Measurements from ENCODE around the gene ABHD6.

ABHD6 gene

GRCh38 chr3:58332575-58333188 lies 95.1 kb downstream of the ABHD6 start, which contains the start of gene PXK:
Gene PXK, plus strand, starts transcription at chr3:58332892. Its CDS starts 97 bp downstream, at chr3:58332989.
- Histone ChIP-seq H3K4me3 (ENCODE audit: low read depth, low read length) (peak within 1 kb of the TSS; percentile 77), H3K36me3 (replicated peaks) (no peaks in the 10 kb centered on the region), H3K27me3 (replicated peaks) (no peaks in the 10 kb centered on the region), H3K27ac (peak within 1 kb of the TSS; percentile 7)
- in situ Hi-C loops (cut with HindIII; ENCODE audit: low pct_ligation_motif_present, low sequenced_read_pairs), result no loop called here
- DNase-seq, result peak; percentile 64
- TF ChIP-seq, protein P1, sequence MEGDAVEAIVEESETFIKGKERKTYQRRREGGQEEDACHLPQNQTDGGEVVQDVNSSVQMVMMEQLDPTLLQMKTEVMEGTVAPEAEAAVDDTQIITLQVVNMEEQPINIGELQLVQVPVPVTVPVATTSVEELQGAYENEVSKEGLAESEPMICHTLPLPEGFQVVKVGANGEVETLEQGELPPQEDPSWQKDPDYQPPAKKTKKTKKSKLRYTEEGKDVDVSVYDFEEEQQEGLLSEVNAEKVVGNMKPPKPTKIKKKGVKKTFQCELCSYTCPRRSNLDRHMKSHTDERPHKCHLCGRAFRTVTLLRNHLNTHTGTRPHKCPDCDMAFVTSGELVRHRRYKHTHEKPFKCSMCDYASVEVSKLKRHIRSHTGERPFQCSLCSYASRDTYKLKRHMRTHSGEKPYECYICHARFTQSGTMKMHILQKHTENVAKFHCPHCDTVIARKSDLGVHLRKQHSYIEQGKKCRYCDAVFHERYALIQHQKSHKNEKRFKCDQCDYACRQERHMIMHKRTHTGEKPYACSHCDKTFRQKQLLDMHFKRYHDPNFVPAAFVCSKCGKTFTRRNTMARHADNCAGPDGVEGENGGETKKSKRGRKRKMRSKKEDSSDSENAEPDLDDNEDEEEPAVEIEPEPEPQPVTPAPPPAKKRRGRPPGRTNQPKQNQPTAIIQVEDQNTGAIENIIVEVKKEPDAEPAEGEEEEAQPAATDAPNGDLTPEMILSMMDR (IDR thresholded peaks at IDR 0.05; ENCODE audit: low read depth, low read length, missing control alignments), result peak; percentile 13

- no peak overlapping the region for H3K27ac ChIP-seq
- H3K4me3 ChIP-seq (ENCODE audit: low read depth, low read length), result peak overlapping the region; percentile 77
- no peaks in the 10 kb centered on the region for H3K27me3 ChIP-seq (replicated peaks)
- no peaks in the 10 kb centered on the region for H3K36me3 ChIP-seq (replicated peaks)
- TF ChIP-seq, protein P1 (IDR thresholded peaks at IDR 0.05; ENCODE audit: low read depth, low read length, missing control alignments), result peak; percentile 22
- in situ Hi-C loops (cut with HindIII; ENCODE audit: low pct_ligation_motif_present, low sequenced_read_pairs), result no loop called here
- DNase-seq, result no peak
These were observed 95.8 kb downstream of the ABHD6 start for GRCh38 chr3:58333206-58334012.

DNA sequence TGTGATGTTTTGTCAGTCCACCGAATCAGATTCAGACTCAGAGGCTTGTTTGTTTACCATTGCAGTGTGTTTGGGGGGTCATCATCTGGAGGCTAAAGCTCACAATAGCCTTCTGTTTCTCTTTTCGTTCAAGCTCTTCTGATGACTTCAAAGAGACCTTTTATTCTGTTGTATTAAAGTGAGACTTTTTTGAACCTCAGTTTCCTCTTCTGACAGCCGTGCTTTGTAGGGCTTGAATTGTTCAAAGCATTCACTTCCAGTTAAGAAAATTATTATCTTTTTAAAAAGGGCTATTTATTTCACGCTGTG lies 96.4 kb downstream of the ABHD6 start:
- no peak for DNase-seq
- Histone ChIP-seq H3K36me3 (replicated peaks) (no peaks in the 10 kb centered on the region), H3K27me3 (replicated peaks) (no peaks in the 10 kb centered on the region), H3K4me3 (ENCODE audit: low read depth, low read length) (peak overlapping the region; percentile 77), H3K27ac (no peak overlapping the region)
- TF ChIP-seq, protein P1 (IDR thresholded peaks at IDR 0.05; ENCODE audit: low read depth, low read length, missing control alignments), result no peak
- in situ Hi-C loops (cut with HindIII; ENCODE audit: low pct_ligation_motif_present, low sequenced_read_pairs), result no loop called here

GRCh38 chr3:58334506-58334884 lies 96.9 kb downstream of the ABHD6 start:
- TF ChIP-seq, protein P1 (IDR thresholded peaks at IDR 0.05; ENCODE audit: low read depth, low read length, missing control alignments), result no peak
- peak overlapping the region; percentile 80 for H3K27ac ChIP-seq

DNA sequence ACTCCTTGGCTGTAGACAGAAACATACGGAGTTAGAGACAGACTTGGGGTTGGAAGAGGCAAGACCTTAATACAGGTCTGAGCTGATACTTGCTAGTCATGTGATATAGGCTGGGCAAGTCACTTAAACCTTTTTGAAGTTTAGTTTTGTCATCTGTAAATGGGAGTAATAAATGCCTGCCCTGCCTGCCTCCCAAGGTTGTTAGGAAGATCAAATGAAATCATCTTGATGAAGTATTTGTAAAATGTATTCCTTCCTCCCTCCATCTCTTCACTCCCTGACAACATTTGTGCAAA lies 98.0 kb downstream of the ABHD6 start:
- in situ Hi-C loops (cut with HindIII; ENCODE audit: low pct_ligation_motif_present, low sequenced_read_pairs), result no loop called here
- Histone ChIP-seq H3K4me3 (ENCODE audit: low read depth, low read length) (peak overlapping the region; percentile 13), H3K27me3 (replicated peaks) (no peaks in the 10 kb centered on the region), H3K36me3 (replicated peaks) (no peaks in the 10 kb centered on the region), H3K27ac (peak overlapping the region; percentile 80)
- TF ChIP-seq, protein P1 (IDR thresholded peaks at IDR 0.05; ENCODE audit: low read depth, low read length, missing control alignments), result no peak
- DNase-seq, result peak; percentile 18

More at GRCh38 chr3:58334506-58334884, 96.9 kb downstream of the ABHD6 start:
- DNase-seq, result no peak
- peak overlapping the region; percentile 77 for H3K4me3 ChIP-seq (ENCODE audit: low read depth, low read length)
- H3K27me3 ChIP-seq (replicated peaks), result no peaks in the 10 kb centered on the region
- in situ Hi-C loops (cut with HindIII; ENCODE audit: low pct_ligation_motif_present, low sequenced_read_pairs), result no loop called here
- no peaks in the 10 kb centered on the region for H3K36me3 ChIP-seq (replicated peaks)
